Fibroblast of mammary gland (primary cell): Measurements from ENCODE around the gene NAPSA.
A peak's percentile ranks its signal among the peaks of the same experiment; 100 is the strongest.
"Not testable (repeated sequence)": the region's sequence is repeated elsewhere in the genome, so short reads cannot be mapped to it uniquely, and the experiment has no call there.

Source experiments
- DNase-seq: peaks from one replicate; pipeline ENCODE4 v3.0.0-alpha.2; 2010; ENCODE audit warnings: low read depth
- H3K4me3 ChIP-seq: 2 replicates; pipeline ENCODE4 v1.5.1; 2011; ENCODE audit warnings: low read depth, mild to moderate bottlenecking, low read length, moderate library complexity; ENCODE audit not compliant: control insufficient read depth
- TF ChIP-seq, protein P1 (sequence below): conservative IDR thresholded peaks from 2 replicates; pipeline ENCODE4 v1.5.1; 2011; ENCODE audit warnings: low read depth, low read length, inconsistent platforms; ENCODE audit not compliant: control insufficient read depth, insufficient read depth

Gene NAPSA

DNA sequence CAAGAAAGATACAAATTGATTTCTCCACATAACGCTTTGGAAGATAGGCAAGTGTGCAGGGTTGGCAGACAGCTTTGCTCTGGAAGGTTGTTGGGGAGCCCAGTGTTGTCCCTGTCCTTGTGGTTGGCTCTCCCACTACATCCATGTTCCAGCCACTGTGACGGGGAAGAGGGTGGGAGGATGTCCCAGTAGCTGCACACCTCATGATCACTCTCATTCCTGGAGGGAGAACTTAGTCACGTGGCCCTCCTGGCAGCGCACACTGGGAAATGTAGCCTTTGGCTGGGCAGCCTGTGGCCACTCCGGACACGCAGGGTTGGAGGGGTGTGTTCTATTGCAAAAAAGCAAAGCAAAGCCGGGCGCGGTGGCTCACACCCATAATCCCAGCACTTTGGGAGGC, 28.6 kb upstream of the NAPSA start:
- DNase-seq, result no peak
- no peak overlapping the region for H3K4me3 ChIP-seq
- TF ChIP-seq, protein P1, sequence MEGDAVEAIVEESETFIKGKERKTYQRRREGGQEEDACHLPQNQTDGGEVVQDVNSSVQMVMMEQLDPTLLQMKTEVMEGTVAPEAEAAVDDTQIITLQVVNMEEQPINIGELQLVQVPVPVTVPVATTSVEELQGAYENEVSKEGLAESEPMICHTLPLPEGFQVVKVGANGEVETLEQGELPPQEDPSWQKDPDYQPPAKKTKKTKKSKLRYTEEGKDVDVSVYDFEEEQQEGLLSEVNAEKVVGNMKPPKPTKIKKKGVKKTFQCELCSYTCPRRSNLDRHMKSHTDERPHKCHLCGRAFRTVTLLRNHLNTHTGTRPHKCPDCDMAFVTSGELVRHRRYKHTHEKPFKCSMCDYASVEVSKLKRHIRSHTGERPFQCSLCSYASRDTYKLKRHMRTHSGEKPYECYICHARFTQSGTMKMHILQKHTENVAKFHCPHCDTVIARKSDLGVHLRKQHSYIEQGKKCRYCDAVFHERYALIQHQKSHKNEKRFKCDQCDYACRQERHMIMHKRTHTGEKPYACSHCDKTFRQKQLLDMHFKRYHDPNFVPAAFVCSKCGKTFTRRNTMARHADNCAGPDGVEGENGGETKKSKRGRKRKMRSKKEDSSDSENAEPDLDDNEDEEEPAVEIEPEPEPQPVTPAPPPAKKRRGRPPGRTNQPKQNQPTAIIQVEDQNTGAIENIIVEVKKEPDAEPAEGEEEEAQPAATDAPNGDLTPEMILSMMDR, result no peak

- H3K4me3 ChIP-seq, result no peak overlapping the region
- TF ChIP-seq, protein P1, result no peak
- no peak for DNase-seq
Observed at GRCh38 chr19:50393589-50393988, 28.1 kb upstream of the NAPSA start.

GRCh38 chr19:50392759-50393158, 27.3 kb upstream of the NAPSA start:
- no peak for DNase-seq
- TF ChIP-seq, protein P1, result no peak
- H3K4me3 ChIP-seq, result no peak overlapping the region

DNA sequence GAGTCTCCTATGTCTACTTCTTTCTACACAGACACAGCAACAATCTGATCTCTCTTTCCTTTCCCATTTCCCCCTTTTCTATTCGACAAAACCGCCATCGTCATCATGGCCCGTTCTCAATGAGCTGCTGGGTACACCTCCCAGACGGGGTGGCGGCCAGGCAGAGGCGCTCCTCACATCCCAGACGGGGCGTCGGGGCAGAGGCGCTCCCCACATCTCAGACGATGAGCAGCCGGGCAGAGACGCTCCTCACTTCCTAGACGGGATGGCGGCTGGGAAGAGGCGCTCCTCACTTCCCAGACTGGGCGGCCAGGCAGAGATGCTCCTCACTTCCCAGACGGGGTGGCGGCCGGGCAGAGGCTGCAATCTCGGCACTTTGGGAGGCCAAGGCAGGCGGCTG, 25.5 kb upstream of the NAPSA start:
- H3K4me3 ChIP-seq, DNase-seq: not testable (repeated sequence)

DNA sequence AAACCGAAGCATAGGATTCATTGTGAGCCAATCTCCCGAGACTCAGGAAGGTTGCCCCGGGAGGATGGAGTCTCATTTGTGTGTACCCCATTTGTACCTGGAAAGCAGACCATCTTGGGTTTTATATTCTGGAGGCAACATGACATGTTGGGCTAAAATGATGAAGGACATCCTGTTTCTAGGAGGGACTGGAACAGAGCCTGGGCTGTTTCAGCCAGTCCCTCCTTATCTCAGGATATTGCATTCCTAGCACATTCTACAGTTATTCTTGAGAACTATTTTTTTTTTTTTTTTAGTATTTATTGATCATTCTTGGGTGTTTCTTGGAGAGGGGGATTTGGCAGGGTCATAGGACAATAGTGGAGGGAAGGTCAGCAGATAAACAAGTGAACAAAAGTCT, 24.9 kb upstream of the NAPSA start:
- H3K4me3 ChIP-seq, DNase-seq: not testable (repeated sequence)

GRCh38 chr19:50387868-50388245, 22.4 kb upstream of the NAPSA start:
- no peak overlapping the region for H3K4me3 ChIP-seq
- no peak for DNase-seq
- TF ChIP-seq, protein P1, result no peak

DNA sequence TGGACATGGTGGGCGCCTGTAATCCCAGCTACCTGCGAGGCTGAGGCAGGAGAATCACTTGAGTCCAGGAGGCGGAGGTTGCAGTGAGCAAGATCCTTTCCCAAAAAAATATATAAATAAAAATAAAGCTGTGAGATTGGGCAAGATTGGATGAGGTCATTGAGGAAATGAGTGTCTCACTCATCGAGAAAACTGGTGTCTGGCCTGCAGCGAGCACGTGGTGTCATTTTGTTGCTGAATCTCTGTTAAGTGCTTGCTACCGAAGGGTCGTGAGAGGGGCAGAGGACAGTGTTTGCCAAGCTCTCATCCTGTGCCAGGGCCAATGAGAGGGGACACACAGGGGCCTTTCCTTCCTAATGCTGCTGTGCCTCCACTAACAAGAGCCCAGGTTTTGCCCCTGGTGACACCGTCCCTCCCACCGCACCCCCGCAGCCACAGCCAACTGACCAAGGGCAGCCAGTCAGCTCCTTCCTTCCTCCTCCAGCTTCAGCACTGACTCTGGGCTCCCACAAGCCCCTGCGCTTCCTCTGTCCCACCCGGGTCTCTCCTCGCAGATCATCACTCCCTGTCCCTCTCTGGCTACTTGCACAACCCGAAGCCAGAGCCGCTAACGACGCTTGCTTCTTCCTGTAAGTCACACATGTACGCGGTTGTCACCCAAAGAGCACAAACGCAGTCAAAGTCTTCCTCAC, 21.9 kb upstream of the NAPSA start:
- TF ChIP-seq, protein P1, result no peak
- H3K4me3 ChIP-seq, result no peak overlapping the region
- peak; percentile 76 for DNase-seq
